Ramos (cell line): Measurements from ENCODE around the gene ZBED2.
"Not testable (repeated sequence)": the region's sequence is repeated elsewhere in the genome, so short reads cannot be mapped to it uniquely, and the experiment has no call there.

Source experiments
- in situ Hi-C: fragments of 300-500 bp; cut with MboI; formaldehyde crosslinking; loops from one replicate; pipeline ENCODE4 v1.14.3; 2022; ENCODE audit warnings: low sequenced_read_pairs; ENCODE audit not compliant: unreplicated experiment

The ZBED2 gene

GRCh38 chr3:111595232-111595631 lies at the start of gene ZBED2:
Gene ZBED2, minus strand, starts transcription at chr3:111595346. Its CDS starts 1,145 bp downstream, at chr3:111594201.
- in situ Hi-C loops, result no loop called here

GRCh38 chr3:111639316-111639715 lies 44.2 kb upstream of the ZBED2 start:
- in situ Hi-C loops, result no loop called here

- in situ Hi-C loops, result no loop called here
Measured at GRCh38 chr3:111636366-111636885, 41.3 kb upstream of the ZBED2 start.

GRCh38 chr3:111635403-111635802 lies 40.3 kb upstream of the ZBED2 start:
- in situ Hi-C loops, result no loop called here

GRCh38 chr3:111630638-111631037 lies 35.5 kb upstream of the ZBED2 start:
- in situ Hi-C loops, result not testable (repeated sequence)

GRCh38 chr3:111629018-111629417 lies 33.9 kb upstream of the ZBED2 start:
- in situ Hi-C loops, result not testable (repeated sequence)

- in situ Hi-C loops, result no loop called here
Measured at GRCh38 chr3:111627092-111627491, 31.9 kb upstream of the ZBED2 start.

- in situ Hi-C loops, result no loop called here
Measured at GRCh38 chr3:111621535-111621934, 26.4 kb upstream of the ZBED2 start.

GRCh38 chr3:111619833-111620232 lies 24.7 kb upstream of the ZBED2 start:
- in situ Hi-C loops, result no loop called here

- in situ Hi-C loops, result no loop called here
Measured at GRCh38 chr3:111618945-111619344, 23.8 kb upstream of the ZBED2 start.

- in situ Hi-C loops, result no loop called here
Measured at GRCh38 chr3:111617912-111618601, 22.9 kb upstream of the ZBED2 start.

- in situ Hi-C loops, result no loop called here
Measured at GRCh38 chr3:111617406-111617805, 22.3 kb upstream of the ZBED2 start.

GRCh38 chr3:111616417-111617105 lies 21.4 kb upstream of the ZBED2 start:
- in situ Hi-C loops, result no loop called here

- in situ Hi-C loops, result no loop called here
Measured at GRCh38 chr3:111615880-111616279, 20.7 kb upstream of the ZBED2 start.

- in situ Hi-C loops, result no loop called here
Measured at GRCh38 chr3:111613294-111613693, 18.1 kb upstream of the ZBED2 start.

GRCh38 chr3:111610612-111611054 lies 15.5 kb upstream of the ZBED2 start:
- in situ Hi-C loops, result no loop called here

- in situ Hi-C loops, result no loop called here
Measured at GRCh38 chr3:111610189-111610588, 15.0 kb upstream of the ZBED2 start.

- in situ Hi-C loops, result no loop called here
Measured at GRCh38 chr3:111609700-111610099, 14.6 kb upstream of the ZBED2 start.

GRCh38 chr3:111608383-111608782 lies 13.2 kb upstream of the ZBED2 start:
- in situ Hi-C loops, result no loop called here

- in situ Hi-C loops, result no loop called here
Measured at GRCh38 chr3:111607240-111607920, 12.2 kb upstream of the ZBED2 start.

- in situ Hi-C loops, result no loop called here
Measured at GRCh38 chr3:111605493-111605892, 10.3 kb upstream of the ZBED2 start.
